Measurements from ENCODE around the gene GALNT10. TPM values are rescaled to one million over a fixed set of nuclear protein-coding genes. Genes with fewer than 3 reads are reported as not detected.

The GALNT10 gene
- polyA plus RNA-seq, 1 donor (not counting 4 experiments of a cell fraction or from before 2014, with no cell fraction given): 17.9 TPM

GRCh38 chr5:154312576-154312975 is 122.0 kb downstream of the GALNT10 start:
- FAIRE-seq: no peak
- Histone ChIP-seq H3K9me1 (ENCODE audit: control insufficient read depth, extremely low read depth, insufficient read depth, low read length) (no peaks in the 10 kb centered on the region), H3K9me3 (ENCODE audit: control insufficient read depth, low read depth, low read length) (no peaks in the 10 kb centered on the region), H2AFZ (ENCODE audit: control insufficient read depth, low read length) (no peak overlapping the region), H3K36me3 (ENCODE audit: control insufficient read depth in 2 of 2, extremely low read depth in 1 of 2, insufficient read depth in 2 of 2, low read length in 2 of 2) (no peaks in the 10 kb centered on the region), H3K79me2 (ENCODE audit: control insufficient read depth, insufficient read depth, low read length) (no peaks in the 10 kb centered on the region), H3K4me2 (ENCODE audit: control insufficient read depth, extremely low read depth, insufficient read depth, low read depth, low read length) (no peak overlapping the region), H3K27me3 (ENCODE audit: control insufficient read depth, extremely low read depth, insufficient read depth, low read length) (no peaks in the 10 kb centered on the region), H3K27ac (ENCODE audit: control insufficient read depth, insufficient read depth, low read length) (no peak overlapping the region), H3K4me3 (ENCODE audit: control insufficient read depth in 2 of 3, extremely low read depth in 1 of 3, insufficient read depth in 2 of 3, low read depth in 1 of 3, low read length in 3 of 3) (no peak overlapping the region), H3K9ac (ENCODE audit: control insufficient read depth, extremely low read depth, insufficient read depth, low read length) (no peak overlapping the region), H3K4me1 (ENCODE audit: control insufficient read depth, extremely low read depth, insufficient read depth, low read length) (peaks cover 6% of the 10 kb centered on the region), H4K20me1 (ENCODE audit: control insufficient read depth, extremely low read depth, insufficient read depth, low read length) (no peaks in the 10 kb centered on the region)
- no peak for DNase-seq (ENCODE audit: low read depth, low spot score)
- dilution Hi-C loops (cut with MboI; ENCODE audit: extremely low pct_ligation_motif_present, low sequenced_read_pairs): no loop called here
- TF ChIP-seq CTCF (optimal IDR thresholded peaks at IDR 0.05 in 1 of 3, IDR thresholded peaks at IDR 0.05 in 1 of 3, conservative IDR thresholded peaks at IDR 0.05 in 1 of 3; ENCODE audit: extremely low read depth in 1 of 3, insufficient read depth in 2 of 3, low read length in 3 of 3): no peak
- TF ChIP-seq EZH2 (IDR thresholded peaks at IDR 0.05; ENCODE audit: low read length): no peak

- FAIRE-seq (no peak), DNase-seq (ENCODE audit: low read depth, low spot score) (no peak)
- dilution Hi-C loops (cut with MboI; ENCODE audit: extremely low pct_ligation_motif_present, low sequenced_read_pairs): no loop called here
- H2AFZ ChIP-seq (ENCODE audit: control insufficient read depth, low read length): no peak overlapping the region
- no peaks in the 10 kb centered on the region for H3K9me3 ChIP-seq (ENCODE audit: control insufficient read depth, low read depth, low read length)
- H3K36me3 ChIP-seq (ENCODE audit: control insufficient read depth in 2 of 2, extremely low read depth in 1 of 2, insufficient read depth in 2 of 2, low read length in 2 of 2): no peaks in the 10 kb centered on the region
- H3K4me1 ChIP-seq (ENCODE audit: control insufficient read depth, extremely low read depth, insufficient read depth, low read length): peaks cover under 1% of the 10 kb centered on the region
- no peak for TF ChIP-seq CTCF (optimal IDR thresholded peaks at IDR 0.05 in 1 of 3, IDR thresholded peaks at IDR 0.05 in 1 of 3, conservative IDR thresholded peaks at IDR 0.05 in 1 of 3; ENCODE audit: extremely low read depth in 1 of 3, insufficient read depth in 2 of 3, low read length in 3 of 3)
- H3K79me2 ChIP-seq (ENCODE audit: control insufficient read depth, insufficient read depth, low read length): no peaks in the 10 kb centered on the region
- H3K9ac ChIP-seq (ENCODE audit: control insufficient read depth, extremely low read depth, insufficient read depth, low read length): no peak overlapping the region
- no peak overlapping the region for H3K27ac ChIP-seq (ENCODE audit: control insufficient read depth, insufficient read depth, low read length)
- no peak overlapping the region for H3K4me3 ChIP-seq (ENCODE audit: control insufficient read depth in 2 of 3, extremely low read depth in 1 of 3, insufficient read depth in 2 of 3, low read depth in 1 of 3, low read length in 3 of 3)
- no peaks in the 10 kb centered on the region for H3K9me1 ChIP-seq (ENCODE audit: control insufficient read depth, extremely low read depth, insufficient read depth, low read length)
- no peaks in the 10 kb centered on the region for H3K27me3 ChIP-seq (ENCODE audit: control insufficient read depth, extremely low read depth, insufficient read depth, low read length)
- no peaks in the 10 kb centered on the region for H4K20me1 ChIP-seq (ENCODE audit: control insufficient read depth, extremely low read depth, insufficient read depth, low read length)
- H3K4me2 ChIP-seq (ENCODE audit: control insufficient read depth, extremely low read depth, insufficient read depth, low read depth, low read length): no peak overlapping the region
Measured at GRCh38 chr5:154313360-154314017, 123.0 kb downstream of the GALNT10 start.

All from keratinocyte (primary cell).